ENCODE data around the gene LRRC72.
"Not testable (repeated sequence)": the region's sequence is repeated elsewhere in the genome, so short reads cannot be mapped to it uniquely, and the experiment has no call there.

LRRC72 gene

DNA sequence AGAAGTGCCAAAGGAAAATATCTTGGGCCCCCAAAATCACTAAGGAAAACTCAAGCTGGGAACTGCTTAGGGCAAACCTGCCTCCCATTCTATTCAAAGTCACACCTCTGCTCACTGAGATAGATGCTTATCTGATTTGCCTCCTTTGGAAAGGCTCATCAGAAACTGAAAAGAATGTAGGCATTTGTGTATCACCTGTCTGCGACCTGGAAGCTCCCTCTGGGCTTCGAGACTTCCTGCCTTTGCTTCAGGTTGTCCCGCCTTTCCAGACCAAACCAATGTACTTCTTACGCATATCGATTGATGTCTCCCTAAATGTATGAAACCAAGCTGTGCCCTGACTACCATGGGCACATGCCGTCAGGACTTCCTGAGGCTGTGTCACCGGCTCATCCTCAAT is 14.5 kb upstream of the LRRC72 start:
- H3K9me3 Mint-ChIP-seq, result peaks cover 6% of the 10 kb centered on the region
- no peak overlapping the region for H3K27ac Mint-ChIP-seq
- H3K4me1 Mint-ChIP-seq, result no peaks in the 10 kb centered on the region
- H3K4me3 Mint-ChIP-seq, result no peak overlapping the region
- DNase-seq (ENCODE audit: low spot score in 2 of 2) (no peak), ATAC-seq (no peak)
- H3K36me3 Mint-ChIP-seq, result no peaks in the 10 kb centered on the region

DNA sequence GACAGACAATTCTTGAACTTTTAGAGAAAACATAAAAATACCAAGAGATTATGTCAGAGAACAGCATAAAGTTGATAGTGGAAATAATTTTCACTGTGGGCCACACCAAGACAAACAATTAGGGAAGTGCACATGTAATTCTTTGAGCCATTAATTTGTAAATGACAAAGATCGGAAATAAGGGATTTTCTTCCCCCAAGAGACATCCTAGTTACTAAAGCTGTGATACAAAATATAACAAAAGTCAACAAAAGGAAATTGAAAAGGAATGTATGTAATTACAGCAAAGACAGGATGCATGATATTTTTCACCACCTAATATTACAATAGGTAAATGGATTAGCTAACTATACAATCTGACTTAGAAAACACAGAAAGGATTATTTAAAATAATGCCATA is 12.4 kb upstream of the LRRC72 start:
- no peak overlapping the region for H3K27ac Mint-ChIP-seq
- peaks cover 6% of the 10 kb centered on the region for H3K9me3 Mint-ChIP-seq
- no peak overlapping the region for H3K4me3 Mint-ChIP-seq
- H3K4me1 Mint-ChIP-seq, result no peaks in the 10 kb centered on the region
- H3K36me3 Mint-ChIP-seq, result no peaks in the 10 kb centered on the region
- ATAC-seq, result no peak
- no peak for DNase-seq (ENCODE audit: low spot score in 2 of 2)

DNA sequence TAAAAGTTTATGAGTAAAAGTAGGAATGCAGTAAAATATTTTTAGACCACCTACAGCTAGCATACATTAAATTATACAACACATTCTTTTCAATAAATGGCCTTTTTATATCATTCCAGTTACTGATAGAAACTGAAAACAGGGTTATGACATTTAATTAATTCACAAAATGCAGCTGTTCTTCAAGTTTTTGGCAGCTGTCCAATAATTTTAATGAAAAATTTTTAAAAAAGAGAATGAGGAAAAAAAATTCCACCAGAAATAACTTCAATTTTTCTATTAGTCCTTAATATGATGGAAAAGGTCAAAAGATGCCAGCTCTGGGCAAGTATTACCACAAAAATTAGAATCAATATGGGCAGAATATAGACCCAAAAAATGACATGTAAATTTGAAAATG is 11.9 kb upstream of the LRRC72 start:
- Mint-ChIP-seq H3K9me3 (peaks cover 6% of the 10 kb centered on the region), H3K27ac (no peak overlapping the region), H3K36me3 (no peaks in the 10 kb centered on the region), H3K4me3 (no peak overlapping the region), H3K4me1 (no peaks in the 10 kb centered on the region)
- ATAC-seq (no peak), DNase-seq (ENCODE audit: low spot score in 2 of 2) (no peak)

DNA sequence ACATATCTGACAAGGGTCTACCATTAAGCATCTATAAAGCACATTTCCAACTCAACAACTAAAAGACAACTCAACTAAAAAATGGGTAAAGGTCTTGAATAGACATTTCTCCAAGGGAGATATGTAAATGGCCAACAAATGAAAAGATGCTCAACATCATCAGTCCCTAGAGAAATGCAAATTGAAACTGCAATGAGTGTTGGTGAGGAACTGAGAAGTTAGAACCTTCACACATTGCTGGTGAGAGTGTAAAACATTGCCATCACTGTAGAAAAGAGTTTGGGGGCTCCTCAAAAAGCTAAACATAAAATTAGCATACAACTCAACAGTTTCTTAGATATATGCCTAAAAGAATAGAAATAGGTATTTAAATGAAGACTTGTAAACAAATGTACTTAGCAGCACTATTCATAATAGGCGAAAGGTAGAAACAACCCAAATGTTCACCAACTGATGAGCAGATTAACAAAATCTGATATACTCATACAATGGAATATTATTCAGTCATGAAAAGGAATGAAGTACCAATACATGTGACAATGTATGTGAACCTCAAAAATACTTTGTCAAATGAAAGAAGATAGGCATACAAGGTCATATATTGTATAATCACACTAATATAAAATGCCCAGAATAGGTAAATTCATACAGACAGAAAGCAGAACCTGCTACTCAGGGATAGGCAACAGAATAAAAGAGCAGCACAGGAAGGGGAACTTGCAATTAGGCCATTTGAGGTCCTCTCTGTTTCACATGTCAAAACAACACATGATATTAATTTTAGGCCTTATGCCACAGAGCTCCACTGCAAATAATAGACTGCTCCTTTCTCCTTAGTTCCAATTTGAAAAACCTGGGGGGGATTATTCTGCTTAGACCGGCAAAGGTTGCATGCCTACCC is 10.6 kb upstream of the LRRC72 start:
- DNase-seq (ENCODE audit: low spot score in 2 of 2) (no peak), ATAC-seq (no peak)
- Mint-ChIP-seq H3K4me1 (no peaks in the 10 kb centered on the region), H3K36me3 (no peaks in the 10 kb centered on the region), H3K9me3 (peaks cover 6% of the 10 kb centered on the region), H3K27ac (no peak overlapping the region), H3K4me3 (no peak overlapping the region)

DNA sequence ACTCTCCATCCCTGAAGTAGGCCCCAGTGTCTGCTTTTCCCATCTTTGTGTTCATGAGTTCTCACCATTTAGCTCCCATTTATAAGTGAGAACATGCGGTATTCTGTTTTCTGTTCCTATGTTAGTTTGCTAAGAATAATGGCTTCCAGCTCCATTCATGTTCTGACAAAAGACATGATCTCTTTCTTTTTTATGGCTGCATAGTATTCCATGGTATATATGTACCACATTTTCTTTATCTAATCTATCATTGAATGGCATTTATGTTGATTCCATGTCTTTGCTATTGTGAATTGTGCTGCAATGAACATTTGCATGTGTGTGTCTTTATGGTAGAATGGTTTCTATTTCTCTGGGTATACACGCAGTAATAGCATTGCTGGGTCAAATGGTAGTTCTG is 6.6 kb upstream of the LRRC72 start:
- H3K9me3 Mint-ChIP-seq; DNase-seq (ENCODE audit: low spot score in 2 of 2); H3K4me1 Mint-ChIP-seq; H3K4me3 Mint-ChIP-seq; ATAC-seq; H3K27ac Mint-ChIP-seq; H3K36me3 Mint-ChIP-seq: not testable (repeated sequence)

DNA sequence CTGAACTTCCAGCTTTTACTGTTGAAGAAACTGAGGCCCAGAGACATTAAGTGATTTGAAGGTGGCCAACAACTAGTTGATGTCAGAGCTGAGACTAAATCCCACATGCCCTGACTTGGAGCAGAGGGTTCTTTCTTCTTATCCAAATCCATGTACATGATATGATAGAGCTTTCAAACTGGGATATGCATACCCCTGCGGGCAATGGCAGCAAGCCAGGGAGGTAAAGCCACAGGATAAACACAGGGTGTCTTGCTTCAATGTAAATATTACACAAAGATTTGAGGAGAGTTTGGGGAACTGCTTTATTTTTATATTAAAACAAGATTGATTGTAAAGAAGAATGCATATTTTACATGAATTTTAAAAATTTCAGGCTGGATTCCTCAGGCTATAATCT is 2.3 kb upstream of the LRRC72 start:
- Mint-ChIP-seq H3K4me3 (no peak overlapping the region), H3K27ac (no peak overlapping the region), H3K9me3 (no peaks in the 10 kb centered on the region), H3K4me1 (no peaks in the 10 kb centered on the region), H3K36me3 (no peaks in the 10 kb centered on the region)
- ATAC-seq (no peak), DNase-seq (ENCODE audit: low spot score in 2 of 2) (no peak)

DNA sequence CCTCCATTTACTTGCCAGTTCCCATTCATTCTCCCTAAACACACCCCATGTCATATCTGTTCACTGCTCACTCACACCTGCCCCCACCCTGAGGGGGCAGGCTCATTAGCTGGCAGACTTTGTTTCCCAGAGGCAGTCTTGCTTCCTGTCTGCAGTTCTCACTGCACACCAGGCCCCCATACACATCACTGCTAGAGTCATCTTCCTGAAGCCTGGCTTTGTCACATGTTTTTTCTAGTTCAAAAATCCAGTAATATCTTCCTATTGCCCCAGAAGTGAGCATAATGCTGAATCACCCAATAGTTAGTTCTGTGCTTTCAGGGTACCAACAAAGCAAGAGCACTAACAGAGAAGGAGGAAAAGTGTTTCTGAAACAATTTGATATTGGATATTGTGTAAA is 1.9 kb downstream of the LRRC72 start:
- ATAC-seq (peak; percentile 47), DNase-seq (ENCODE audit: low spot score in 2 of 2) (no peak)
- Mint-ChIP-seq H3K4me1 (no peaks in the 10 kb centered on the region), H3K4me3 (no peak overlapping the region), H3K36me3 (no peaks in the 10 kb centered on the region), H3K9me3 (no peaks in the 10 kb centered on the region), H3K27ac (no peak overlapping the region)

DNA sequence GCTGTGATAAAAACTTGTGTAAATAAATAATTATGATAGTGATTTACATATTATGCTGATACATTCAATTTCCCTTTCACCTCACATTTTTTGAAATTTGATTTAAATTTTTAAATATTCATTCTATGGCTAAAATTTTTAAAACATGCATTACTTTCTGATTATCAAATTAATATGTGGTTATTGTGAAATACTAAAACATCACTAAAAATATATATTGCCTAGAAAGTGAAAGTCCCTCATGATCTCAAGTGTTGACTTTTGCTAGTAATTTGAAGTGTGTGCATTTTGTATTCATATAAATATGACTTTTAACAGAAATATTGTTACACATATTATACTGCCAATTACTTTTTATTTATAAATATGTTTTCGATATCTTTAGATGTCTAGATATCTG is 3.1 kb downstream of the LRRC72 start:
- Mint-ChIP-seq H3K36me3 (no peaks in the 10 kb centered on the region), H3K9me3 (no peaks in the 10 kb centered on the region), H3K4me3 (no peak overlapping the region), H3K4me1 (no peaks in the 10 kb centered on the region), H3K27ac (no peak overlapping the region)
- no peak for DNase-seq (ENCODE audit: low spot score in 2 of 2)
- ATAC-seq, result no peak

DNA sequence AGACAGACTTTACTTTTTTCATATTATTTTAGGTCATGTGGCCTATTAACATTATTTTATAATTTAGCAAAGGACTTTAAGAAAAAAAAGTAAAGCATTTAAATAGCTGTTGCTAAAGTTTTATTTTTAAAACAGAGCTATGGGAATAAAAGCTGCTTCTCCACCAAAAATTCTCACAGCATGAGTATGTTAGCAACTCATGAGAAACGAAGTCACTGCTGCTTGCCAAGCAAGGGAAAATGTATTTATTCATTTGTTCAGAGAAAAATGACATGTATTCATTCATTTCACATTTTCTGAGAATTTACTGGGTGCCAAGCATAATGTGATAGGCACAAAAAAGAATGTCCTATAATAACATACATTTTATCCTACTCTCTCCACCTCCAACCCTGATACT is 5.1 kb downstream of the LRRC72 start:
- Mint-ChIP-seq H3K27ac (no peak overlapping the region), H3K4me3 (no peak overlapping the region)
- ATAC-seq, result no peak

DNA sequence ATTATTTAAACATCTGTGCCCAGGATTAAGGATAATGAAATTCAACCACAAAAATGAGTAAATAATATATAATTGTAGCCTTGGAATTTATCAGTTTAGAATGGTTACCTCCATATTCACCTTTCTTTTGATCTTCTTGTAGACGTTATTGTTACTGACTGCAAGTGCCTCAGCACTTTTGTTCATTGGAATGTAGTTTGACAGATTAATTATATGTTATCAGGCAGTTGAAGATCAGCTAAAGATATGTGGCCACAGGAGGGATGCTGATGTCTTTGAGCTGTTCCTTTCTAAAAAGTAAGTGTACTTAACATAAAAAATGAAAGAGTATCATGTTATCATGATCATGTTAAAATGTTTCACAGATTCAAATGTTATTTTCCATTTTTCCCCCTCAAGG is 5.6 kb downstream of the LRRC72 start:
- H3K36me3 Mint-ChIP-seq, result no peaks in the 10 kb centered on the region
- H3K4me3 Mint-ChIP-seq, result no peak overlapping the region
- no peak overlapping the region for H3K27ac Mint-ChIP-seq
- ATAC-seq (no peak), DNase-seq (ENCODE audit: low spot score in 2 of 2) (no peak)
- H3K9me3 Mint-ChIP-seq, result no peaks in the 10 kb centered on the region
- H3K4me1 Mint-ChIP-seq, result no peaks in the 10 kb centered on the region

More for the DNA sequence above, 5.1 kb downstream of the LRRC72 start:
- no peak for DNase-seq (ENCODE audit: low spot score in 2 of 2)
- H3K4me1 Mint-ChIP-seq, result no peaks in the 10 kb centered on the region
- no peaks in the 10 kb centered on the region for H3K36me3 Mint-ChIP-seq
- no peaks in the 10 kb centered on the region for H3K9me3 Mint-ChIP-seq

DNA sequence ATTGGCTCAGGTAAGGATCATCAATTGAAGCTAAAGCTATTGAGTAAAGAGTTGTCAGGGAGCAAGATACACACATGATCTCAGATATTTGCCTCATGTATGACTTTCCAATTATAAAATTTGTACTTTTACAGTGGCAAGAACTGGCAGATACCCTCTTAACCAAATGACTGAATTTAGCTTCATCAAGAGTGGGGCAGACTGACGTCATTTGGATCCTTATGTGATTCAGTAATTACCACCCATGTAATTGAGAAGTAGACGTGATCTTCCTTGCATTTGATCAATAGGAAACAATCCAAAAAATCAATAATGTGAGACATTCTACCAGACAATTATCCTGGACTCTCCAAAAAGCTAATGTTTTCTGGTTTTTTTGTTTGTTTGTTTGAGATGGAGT is 8.9 kb downstream of the LRRC72 start:
- no peak overlapping the region for H3K4me3 Mint-ChIP-seq
- no peaks in the 10 kb centered on the region for H3K4me1 Mint-ChIP-seq
- no peaks in the 10 kb centered on the region for H3K36me3 Mint-ChIP-seq
- no peak for DNase-seq (ENCODE audit: low spot score in 2 of 2)
- ATAC-seq, result no peak
- no peaks in the 10 kb centered on the region for H3K9me3 Mint-ChIP-seq
- H3K27ac Mint-ChIP-seq, result no peak overlapping the region

DNA sequence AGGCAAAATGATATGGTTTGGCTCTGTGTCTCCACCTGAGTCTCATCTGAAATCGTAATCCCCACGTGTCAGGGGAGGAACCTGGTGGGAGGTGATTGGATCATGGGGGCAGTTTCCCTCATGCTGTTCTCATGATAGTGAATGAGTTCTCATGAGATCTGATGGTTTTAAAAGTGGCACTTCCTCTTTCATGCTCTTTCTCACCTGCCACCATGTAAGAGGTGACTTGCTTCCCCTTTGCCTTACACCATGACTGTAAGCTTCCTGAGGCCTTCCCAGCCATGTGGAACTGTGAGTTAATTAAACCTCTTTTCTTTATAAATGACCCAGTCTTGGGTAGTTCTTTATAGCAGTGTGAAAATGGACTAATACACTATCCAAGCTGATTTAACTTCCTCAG is 13.9 kb downstream of the LRRC72 start:
- H3K27ac Mint-ChIP-seq; H3K9me3 Mint-ChIP-seq; ATAC-seq; H3K4me1 Mint-ChIP-seq; DNase-seq (ENCODE audit: low spot score in 2 of 2); H3K36me3 Mint-ChIP-seq; H3K4me3 Mint-ChIP-seq: not testable (repeated sequence)

DNA sequence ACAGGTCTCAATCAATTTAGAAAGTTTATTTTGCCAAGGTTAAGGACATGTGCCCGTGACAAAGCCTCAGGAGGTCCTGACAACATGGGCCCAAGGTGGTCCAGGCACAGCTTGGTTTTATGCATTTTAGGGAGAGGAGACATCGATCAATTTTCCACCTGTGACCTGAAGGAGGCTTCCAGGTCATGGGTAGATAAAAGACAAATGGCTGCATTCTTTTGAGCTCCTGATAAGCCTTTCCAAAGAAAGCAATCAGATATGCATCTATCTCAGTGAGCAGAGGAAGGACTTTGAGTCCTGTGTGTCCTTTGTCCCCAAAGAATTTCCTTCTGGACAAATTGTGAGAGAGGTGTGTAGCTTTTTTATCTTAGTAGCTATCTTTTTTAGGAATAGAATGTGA is 15.8 kb downstream of the LRRC72 start:
- H3K4me1 Mint-ChIP-seq, result no peaks in the 10 kb centered on the region
- H3K36me3 Mint-ChIP-seq, result no peaks in the 10 kb centered on the region
- H3K9me3 Mint-ChIP-seq, result no peaks in the 10 kb centered on the region
- ATAC-seq, result no peak
- no peak overlapping the region for H3K4me3 Mint-ChIP-seq
- H3K27ac Mint-ChIP-seq, result no peak overlapping the region
- DNase-seq (ENCODE audit: low spot score in 2 of 2), result no peak

DNA sequence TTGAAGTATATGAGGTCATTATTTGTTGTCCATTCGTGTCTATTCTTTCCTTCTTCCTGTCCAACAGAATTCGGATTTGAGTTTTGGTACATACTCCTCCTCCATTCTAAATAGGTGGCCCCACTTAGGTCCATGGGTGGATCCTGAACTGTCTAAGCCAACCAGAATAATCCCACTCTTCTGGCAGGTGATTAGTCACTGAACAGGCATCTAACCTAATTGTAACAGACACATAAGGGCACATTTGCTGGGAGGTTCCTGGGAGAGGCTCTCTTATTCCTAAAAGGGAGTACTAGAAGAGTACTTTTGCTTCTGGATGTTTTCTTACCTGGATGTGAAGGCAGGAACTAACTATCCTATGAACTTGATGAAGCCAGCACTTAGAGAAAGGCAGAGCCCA is 16.8 kb downstream of the LRRC72 start:
- no peaks in the 10 kb centered on the region for H3K4me1 Mint-ChIP-seq
- H3K27ac Mint-ChIP-seq, result no peak overlapping the region
- H3K36me3 Mint-ChIP-seq, result no peaks in the 10 kb centered on the region
- no peaks in the 10 kb centered on the region for H3K9me3 Mint-ChIP-seq
- ATAC-seq (no peak), DNase-seq (ENCODE audit: low spot score in 2 of 2) (no peak)
- H3K4me3 Mint-ChIP-seq, result no peak overlapping the region

DNA sequence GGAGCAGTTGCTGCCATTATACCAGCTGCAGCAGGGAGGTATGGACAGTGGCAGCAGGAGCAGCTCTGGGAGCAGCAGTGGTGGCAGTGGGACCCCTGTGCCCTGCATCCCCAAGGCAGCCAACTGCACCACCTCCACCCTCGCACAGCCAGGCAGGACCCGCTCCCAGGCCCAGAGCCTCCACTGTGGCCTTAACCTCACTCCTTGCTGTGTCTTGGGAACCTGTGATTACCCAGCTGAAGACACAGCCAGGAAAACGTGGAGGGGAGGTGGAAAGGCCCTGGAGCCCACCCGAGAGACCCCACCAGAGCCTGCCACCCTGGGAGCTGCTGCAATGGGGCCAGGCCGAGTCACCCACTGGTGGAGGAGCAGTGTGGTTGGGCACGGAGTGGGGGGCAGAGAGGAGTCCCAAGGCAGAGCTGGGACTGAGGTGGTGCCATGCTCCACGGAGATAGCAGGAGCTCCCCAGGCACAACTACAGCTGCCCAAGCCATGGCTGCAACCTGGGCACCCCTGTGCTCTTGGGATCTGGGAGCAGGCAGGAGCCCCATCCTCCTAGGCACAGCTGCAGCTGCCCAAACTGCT is 20.4 kb downstream of the LRRC72 start:
- ATAC-seq (peak; percentile 40), DNase-seq (ENCODE audit: low spot score in 2 of 2) (no peak)
- H3K4me3 Mint-ChIP-seq, result no peak overlapping the region
- no peaks in the 10 kb centered on the region for H3K4me1 Mint-ChIP-seq
- no peak overlapping the region for H3K27ac Mint-ChIP-seq
- H3K36me3 Mint-ChIP-seq, result no peaks in the 10 kb centered on the region
- no peaks in the 10 kb centered on the region for H3K9me3 Mint-ChIP-seq

DNA sequence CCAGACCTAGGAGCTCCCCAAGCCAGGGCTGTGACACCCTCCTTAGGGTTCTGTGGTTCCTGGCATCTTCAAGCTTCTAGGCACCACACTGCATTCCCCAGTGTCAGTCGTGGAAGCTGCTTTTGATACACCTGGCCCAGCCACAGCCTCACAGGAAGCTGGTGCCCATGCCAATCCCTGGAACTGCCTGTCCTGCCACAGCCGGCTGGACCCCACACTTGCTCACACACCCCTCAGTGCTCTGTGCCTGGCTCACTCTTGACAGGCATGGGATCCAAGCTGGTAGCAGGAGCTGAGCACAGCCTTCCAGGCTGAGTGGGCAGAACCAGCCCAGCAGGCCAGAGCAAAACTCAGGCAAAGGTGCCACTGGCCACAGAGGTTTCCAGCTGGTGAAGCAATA is 21.8 kb downstream of the LRRC72 start:
- ATAC-seq (peak; percentile 38), DNase-seq (ENCODE audit: low spot score in 2 of 2) (no peak)
- Mint-ChIP-seq H3K4me3 (no peak overlapping the region), H3K36me3 (no peaks in the 10 kb centered on the region), H3K9me3 (no peaks in the 10 kb centered on the region), H3K27ac (no peak overlapping the region), H3K4me1 (no peaks in the 10 kb centered on the region)
